SKM-1 (cell line): Measurements from ENCODE around the gene KCTD15.

Experiments
- DNase-seq: peaks from one replicate; lab custom pipeline; 2025; ENCODE audit not compliant: unreplicated experiment; lab: John Stamatoyannopoulos, UW

The KCTD15 gene

GRCh38 chr19:33845498-33845897 lies 48.8 kb downstream of the KCTD15 start:
- no peak for DNase-seq

GRCh38 chr19:33849551-33850147 lies 53.0 kb downstream of the KCTD15 start:
- no peak for DNase-seq

GRCh38 chr19:33859016-33859415 lies 62.3 kb downstream of the KCTD15 start:
- no peak for DNase-seq

- DNase-seq: no peak
These were observed 63.8 kb downstream of the KCTD15 start for GRCh38 chr19:33860312-33861090.

GRCh38 chr19:33861950-33862349 lies 65.3 kb downstream of the KCTD15 start:
- DNase-seq: no peak

GRCh38 chr19:33862981-33863380 lies 66.3 kb downstream of the KCTD15 start:
- no peak for DNase-seq

GRCh38 chr19:33863436-33863835 lies 66.8 kb downstream of the KCTD15 start:
- no peak for DNase-seq

- no peak for DNase-seq
These were observed 67.7 kb downstream of the KCTD15 start for GRCh38 chr19:33864311-33864850.

GRCh38 chr19:33865306-33865705 lies 68.6 kb downstream of the KCTD15 start:
- no peak for DNase-seq
